HEK293 (cell line): ENCODE measurements around the gene KRTAP10-12.
"Not testable (repeated sequence)": the region's sequence is repeated elsewhere in the genome, so short reads cannot be mapped to it uniquely, and the experiment has no call there.

Experiments used
- CTCF ChIA-PET: fragments of 350-600 bp; formaldehyde crosslinking; extraction: SDS; loops from one replicate; lab custom pipeline; 2021; ENCODE audit warnings: antibody characterized with exemption; lab: Yijun Ruan, JAX
- POLR2A ChIA-PET: fragments of 300-600 bp; formaldehyde crosslinking; extraction: SDS; loops from one replicate; lab custom pipeline; 2020; ENCODE audit warnings: antibody characterized with exemption, inconsistent platforms; lab: Yijun Ruan, JAX
- H3K27ac ChIP-seq: fragments of 200-500 bp; sonication (Bioruptor generic); 2 replicates; pipeline ENCODE4 v1.5.1; 2014; ENCODE audit warnings: low read depth, low read length, control low read depth, inconsistent platforms; ENCODE audit errors: extremely low read depth
- H3K36me3 ChIP-seq, 2 experiments: fragments of 200-500 bp in 1 of 2; sonication (Bioruptor generic) in 1 of 2; 1 replicate in 1 of 2; 2 replicates in 1 of 2; pipeline ENCODE4 v1.5.1; 2014 to 2017; ENCODE audit warnings: inconsistent platforms in 2 of 2, low read length in 2 of 2; ENCODE audit not compliant: control insufficient read depth in 2 of 2, insufficient read depth in 1 of 2
- H3K4me1 ChIP-seq: fragments of 200-500 bp; sonication (Bioruptor generic); 2 replicates; pipeline ENCODE4 v1.5.1; 2014; ENCODE audit warnings: mild to moderate bottlenecking, low read length, inconsistent platforms; ENCODE audit not compliant: control insufficient read depth, insufficient read depth
- H3K4me3 ChIP-seq: 2 replicates; pipeline ENCODE4 v1.5.1; 2011; ENCODE audit warnings: low read depth, mild to moderate bottlenecking, control low read depth, low read length, moderate library complexity
- H3K9me3 ChIP-seq: fragments of 200-500 bp; sonication (Bioruptor generic); 2 replicates; pipeline ENCODE4 v1.5.1; 2014; ENCODE audit warnings: low read depth, low read length, inconsistent platforms; ENCODE audit not compliant: control insufficient read depth, insufficient read depth
- BCL11A ChIP-seq: fragments of 450-650 bp; formaldehyde crosslinking; IDR thresholded peaks from 2 replicates; pipeline ENCODE4 v1.5.1; 2016; ENCODE audit warnings: low read depth, missing biosample characterization, missing genetic modification characterization
- BCL11B ChIP-seq: fragments of 450-650 bp; formaldehyde crosslinking; IDR thresholded peaks from 2 replicates; pipeline ENCODE4 v1.5.1; 2016; ENCODE audit warnings: low read depth, missing biosample characterization, missing genetic modification characterization
- CTCF ChIP-seq: fragments of 450-650 bp; formaldehyde crosslinking; IDR thresholded peaks from 2 replicates; pipeline ENCODE4 v1.5.1; 2016; ENCODE audit warnings: missing biosample characterization, missing genetic modification characterization
- GLI4 ChIP-seq: fragments of 450-650 bp; formaldehyde crosslinking; IDR thresholded peaks from 2 replicates; pipeline ENCODE4 v1.5.1; 2016; ENCODE audit warnings: missing biosample characterization, missing genetic modification characterization
- KLF17 ChIP-seq: fragments of 450-650 bp; formaldehyde crosslinking; IDR thresholded peaks from 2 replicates; pipeline ENCODE4 v1.5.1; 2016; ENCODE audit warnings: missing biosample characterization, missing genetic modification characterization
- PRDM2 ChIP-seq: fragments of 450-650 bp; formaldehyde crosslinking; IDR thresholded peaks from 2 replicates; pipeline ENCODE4 v1.5.1; 2016; ENCODE audit warnings: missing biosample characterization, missing genetic modification characterization, borderline replicate concordance
- ZBTB49 ChIP-seq: fragments of 450-650 bp; formaldehyde crosslinking; IDR thresholded peaks from 2 replicates; pipeline ENCODE4 v1.5.1; 2016; ENCODE audit warnings: missing biosample characterization, missing genetic modification characterization, low read depth
- ZIC2 ChIP-seq: fragments of 450-650 bp; formaldehyde crosslinking; IDR thresholded peaks from 2 replicates; pipeline ENCODE4 v1.5.1; 2016; ENCODE audit warnings: missing biosample characterization, missing genetic modification characterization
- ZNF221 ChIP-seq: fragments of 450-650 bp; formaldehyde crosslinking; IDR thresholded peaks from 2 replicates; pipeline ENCODE4 v1.5.1; 2017; ENCODE audit warnings: missing biosample characterization, missing genetic modification characterization, borderline replicate concordance
- ZNF280D ChIP-seq: fragments of 450-650 bp; formaldehyde crosslinking; IDR thresholded peaks from 2 replicates; pipeline ENCODE4 v1.5.1; 2016; ENCODE audit warnings: missing biosample characterization, missing genetic modification characterization
- ZNF785 ChIP-seq: fragments of 450-650 bp; formaldehyde crosslinking; IDR thresholded peaks from 2 replicates; pipeline ENCODE4 v1.5.1; 2016; ENCODE audit warnings: missing biosample characterization, missing genetic modification characterization

KRTAP10-12 gene

GRCh38 chr21:44697172-44697810, at the start of gene KRTAP10-12:
Gene KRTAP10-12, plus strand, starts transcription at chr21:44697172. Its CDS starts 30 bp downstream, at chr21:44697202.
- H3K4me3 ChIP-seq, H3K36me3 ChIP-seq, H3K27ac ChIP-seq, H3K9me3 ChIP-seq, POLR2A ChIA-PET, H3K4me1 ChIP-seq: not testable (repeated sequence)
- CTCF ChIA-PET = interaction anchor here (0.5 to 0.7 kb wide), 3 partner anchors 16 to 45 kb away, joined by 3 to 5 read pairs (median 3); no protein-coding TSS in a partner anchor

GRCh38 chr21:44647222-44647552, 49.8 kb upstream of the KRTAP10-12 start:
- Histone ChIP-seq H3K4me3 (no peak overlapping the region), H3K27ac (no peak overlapping the region), H3K4me1 (no peaks in the 10 kb centered on the region), H3K9me3 (no peaks in the 10 kb centered on the region), H3K36me3 (no peaks in the 10 kb centered on the region)
- CTCF ChIA-PET = interaction anchor here (0.6 kb wide), 1 partner anchor 91 kb away, joined by 3 read pairs; no protein-coding TSS in a partner anchor
- TF ChIP-seq ZIC2 (tag by site-specific recombination) = peak; percentile 89
- no peak for TF ChIP-seq BCL11B
- POLR2A ChIA-PET = interaction anchor here (0.6 kb wide), 1 partner anchor 889 kb away, joined by 3 read pairs; no protein-coding TSS in a partner anchor

- Histone ChIP-seq H3K9me3 (no peaks in the 10 kb centered on the region), H3K36me3 (no peaks in the 10 kb centered on the region), H3K4me3 (no peak overlapping the region), H3K27ac (no peak overlapping the region), H3K4me1 (no peaks in the 10 kb centered on the region)
- ChIA-PET CTCF (interaction anchor here (0.7 kb wide), 1 partner anchor 145 kb away, joined by 4 read pairs; no protein-coding TSS in a partner anchor), POLR2A (no interaction called here)
- TF ChIP-seq CTCF (tag by site-specific recombination) (no peak), BCL11A (tag by site-specific recombination) (no peak), ZNF280D (tag by site-specific recombination) (no peak), ZNF221 (tag by site-specific recombination) (no peak), PRDM2 (tag by site-specific recombination) (no peak), KLF17 (no peak), GLI4 (tag by site-specific recombination) (no peak), ZNF785 (tag by site-specific recombination) (no peak), ZBTB49 (no peak)
Observed at GRCh38 chr21:44648557-44649311, 48.2 kb upstream of the KRTAP10-12 start.
